ENCODE data around the gene CFAP77.
"Not testable (repeated sequence)": the region's sequence is repeated elsewhere in the genome, so short reads cannot be mapped to it uniquely, and the experiment has no call there.

Gene CFAP77

GRCh38 chr9:132552041-132552440 lies 142.0 kb downstream of the CFAP77 start:
- no peak for DNase-seq

- DNase-seq = no peak
Observed at GRCh38 chr9:132554755-132555154, 144.7 kb downstream of the CFAP77 start.

- no peak for DNase-seq
Observed at GRCh38 chr9:132555528-132555927, 145.5 kb downstream of the CFAP77 start.

- no peak for DNase-seq
Observed at GRCh38 chr9:132556235-132556634, 146.2 kb downstream of the CFAP77 start.

- no peak for DNase-seq
Observed at GRCh38 chr9:132556714-132557113, 146.7 kb downstream of the CFAP77 start.

- DNase-seq = no peak
Observed at GRCh38 chr9:132557159-132557558, 147.1 kb downstream of the CFAP77 start.

GRCh38 chr9:132559711-132560110 lies 149.7 kb downstream of the CFAP77 start:
- DNase-seq = no peak

- DNase-seq = no peak
Observed at GRCh38 chr9:132560616-132561202, 150.7 kb downstream of the CFAP77 start.

GRCh38 chr9:132562306-132562573 lies 152.2 kb downstream of the CFAP77 start:
- no peak for DNase-seq

GRCh38 chr9:132564526-132564925 lies 154.5 kb downstream of the CFAP77 start:
- no peak for DNase-seq

GRCh38 chr9:132568787-132569186 lies 158.8 kb downstream of the CFAP77 start:
- not testable (repeated sequence) for DNase-seq

GRCh38 chr9:132571806-132572600 lies 162.0 kb downstream of the CFAP77 start:
- no peak for DNase-seq

- DNase-seq = no peak
Observed at GRCh38 chr9:132572921-132573320, 162.9 kb downstream of the CFAP77 start.

GRCh38 chr9:132575005-132575609 lies 165.1 kb downstream of the CFAP77 start:
- DNase-seq = no peak

- DNase-seq = no peak
Observed at GRCh38 chr9:132575811-132576210, 165.8 kb downstream of the CFAP77 start.

GRCh38 chr9:132577119-132577518 lies 167.1 kb downstream of the CFAP77 start:
- DNase-seq = no peak

GRCh38 chr9:132578367-132578932 lies 168.4 kb downstream of the CFAP77 start:
- no peak for DNase-seq

- DNase-seq = no peak
Observed at GRCh38 chr9:132579427-132579798, 169.4 kb downstream of the CFAP77 start.

- DNase-seq = no peak
Observed at GRCh38 chr9:132582276-132582785, 172.3 kb downstream of the CFAP77 start, which contains the start of gene BARHL1. Gene BARHL1, plus strand, starts transcription at chr9:132582606. Its CDS starts 192 bp downstream, at chr9:132582798.

- DNase-seq = no peak
Observed at GRCh38 chr9:132582786-132583583, 173.0 kb downstream of the CFAP77 start.

- no peak for DNase-seq
Observed at GRCh38 chr9:132583584-132584304, 173.7 kb downstream of the CFAP77 start.
